Measurements from ENCODE around the gene SMIM14.
A peak's percentile ranks its signal among the peaks of the same experiment; 100 is the strongest.

The SMIM14 gene

DNA sequence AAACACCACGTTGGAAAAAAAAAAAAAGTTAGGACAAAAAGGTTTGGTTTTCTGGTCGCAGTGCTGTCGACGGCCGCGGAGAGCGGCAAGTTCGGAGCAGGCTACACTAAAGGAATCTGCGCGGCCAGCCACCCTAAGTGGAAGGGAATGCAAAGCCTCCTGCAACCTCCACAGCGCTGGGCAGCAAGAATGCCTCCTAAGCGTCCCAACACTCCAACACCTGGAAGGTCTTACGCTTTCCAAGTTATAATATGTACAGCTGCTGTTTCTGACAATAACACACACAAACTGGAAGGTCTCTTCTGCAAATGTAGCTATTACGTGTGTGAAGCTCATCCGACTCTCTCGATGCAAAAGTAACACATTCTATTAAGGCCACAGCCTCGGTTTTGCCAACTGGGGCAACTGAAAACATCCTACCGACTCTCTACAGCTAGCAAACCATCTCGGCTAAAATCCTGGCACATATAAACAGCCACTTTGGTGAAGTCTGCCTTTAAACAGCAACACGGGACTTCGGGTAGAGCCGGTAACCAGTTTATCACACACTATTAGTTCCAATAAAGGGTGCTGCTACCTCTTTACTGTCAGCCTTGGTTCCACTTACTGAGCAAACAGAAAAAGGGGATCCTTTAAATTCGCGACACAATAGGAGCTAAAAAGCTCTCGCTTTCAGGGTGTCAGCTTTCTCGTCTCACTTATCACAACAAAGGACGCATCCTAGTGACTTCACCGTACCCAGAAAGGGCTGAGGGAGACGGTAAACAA is 895 bp downstream of the SMIM14 start:
- DNase-seq (ENCODE audit: low spot score): peak; percentile 21
- TF ChIP-seq, protein P1, sequence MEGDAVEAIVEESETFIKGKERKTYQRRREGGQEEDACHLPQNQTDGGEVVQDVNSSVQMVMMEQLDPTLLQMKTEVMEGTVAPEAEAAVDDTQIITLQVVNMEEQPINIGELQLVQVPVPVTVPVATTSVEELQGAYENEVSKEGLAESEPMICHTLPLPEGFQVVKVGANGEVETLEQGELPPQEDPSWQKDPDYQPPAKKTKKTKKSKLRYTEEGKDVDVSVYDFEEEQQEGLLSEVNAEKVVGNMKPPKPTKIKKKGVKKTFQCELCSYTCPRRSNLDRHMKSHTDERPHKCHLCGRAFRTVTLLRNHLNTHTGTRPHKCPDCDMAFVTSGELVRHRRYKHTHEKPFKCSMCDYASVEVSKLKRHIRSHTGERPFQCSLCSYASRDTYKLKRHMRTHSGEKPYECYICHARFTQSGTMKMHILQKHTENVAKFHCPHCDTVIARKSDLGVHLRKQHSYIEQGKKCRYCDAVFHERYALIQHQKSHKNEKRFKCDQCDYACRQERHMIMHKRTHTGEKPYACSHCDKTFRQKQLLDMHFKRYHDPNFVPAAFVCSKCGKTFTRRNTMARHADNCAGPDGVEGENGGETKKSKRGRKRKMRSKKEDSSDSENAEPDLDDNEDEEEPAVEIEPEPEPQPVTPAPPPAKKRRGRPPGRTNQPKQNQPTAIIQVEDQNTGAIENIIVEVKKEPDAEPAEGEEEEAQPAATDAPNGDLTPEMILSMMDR (IDR thresholded peaks at IDR 0.05; ENCODE audit: extremely low read depth, missing control alignments): no peak

DNA sequence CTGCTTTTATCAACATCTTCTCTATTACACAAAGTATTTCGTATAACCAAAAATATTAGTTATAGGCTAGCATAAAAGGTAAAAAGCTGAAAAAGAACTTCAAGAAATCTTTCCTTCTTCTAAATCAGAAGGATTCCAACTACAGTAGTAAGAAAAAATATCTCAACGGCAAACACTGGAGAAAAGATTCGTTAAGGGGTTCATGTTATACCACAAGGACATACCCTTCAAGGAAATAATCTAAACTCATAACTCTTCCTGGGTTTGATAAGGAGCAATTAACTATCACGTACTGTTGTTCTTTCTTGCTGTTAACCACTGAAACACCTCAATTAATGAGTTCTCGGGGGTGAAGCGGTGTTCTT is 1.5 kb downstream of the SMIM14 start:
- DNase-seq (ENCODE audit: low spot score): no peak
- TF ChIP-seq, protein P1 (IDR thresholded peaks at IDR 0.05; ENCODE audit: extremely low read depth, missing control alignments): no peak

DNA sequence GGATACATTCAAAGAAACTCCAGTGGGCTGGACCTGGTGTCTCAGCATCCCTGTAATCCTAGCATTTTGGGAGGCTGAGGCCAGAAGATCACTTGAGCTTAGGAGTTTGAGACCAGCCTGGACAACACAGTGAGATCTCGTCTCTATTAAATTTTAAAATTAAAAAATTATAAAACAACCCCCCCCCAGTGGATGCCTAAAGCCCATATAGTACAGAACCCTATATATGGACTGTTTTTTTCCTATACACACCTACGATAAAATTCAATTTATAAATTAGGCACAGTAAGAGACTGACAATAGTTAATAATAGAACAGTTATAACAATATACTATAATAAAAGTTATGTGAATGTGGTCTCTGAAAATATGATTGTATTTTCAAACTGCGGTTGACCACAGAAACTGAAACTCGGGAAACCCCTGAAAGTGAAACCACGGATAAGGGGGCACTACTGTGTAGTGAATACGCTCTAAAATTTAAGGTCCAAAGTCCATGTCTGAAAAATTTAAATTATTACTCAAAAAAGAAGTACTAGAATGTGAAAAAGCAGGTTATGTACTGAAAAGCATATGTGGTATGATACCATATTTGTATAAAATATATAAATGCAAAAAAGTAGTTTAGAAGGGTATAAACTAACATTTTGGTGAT is 2.0 kb downstream of the SMIM14 start:
- TF ChIP-seq, protein P1 (IDR thresholded peaks at IDR 0.05; ENCODE audit: extremely low read depth, missing control alignments): no peak
- no peak for DNase-seq (ENCODE audit: low spot score)

DNA sequence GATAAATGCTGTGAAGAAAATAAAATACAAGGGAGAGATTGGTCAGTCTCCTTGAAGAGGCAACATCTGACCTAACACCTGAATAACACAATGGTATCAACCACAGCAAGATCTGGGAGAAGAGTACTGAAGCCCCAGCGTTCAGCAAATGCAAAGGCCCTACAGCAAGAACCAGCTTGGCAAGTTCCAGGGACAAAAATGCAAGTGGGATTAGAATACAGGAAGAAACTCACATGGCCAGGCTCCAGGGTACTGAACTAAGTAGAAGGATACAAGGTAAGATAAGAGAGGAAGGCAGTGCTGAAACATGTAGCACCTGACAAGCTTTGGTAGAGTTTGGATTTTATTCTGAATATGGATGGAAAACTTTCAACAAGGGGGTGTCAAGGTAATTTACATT is 3.6 kb downstream of the SMIM14 start:
- TF ChIP-seq, protein P1 (IDR thresholded peaks at IDR 0.05; ENCODE audit: extremely low read depth, missing control alignments): no peak
- DNase-seq (ENCODE audit: low spot score): no peak

DNA sequence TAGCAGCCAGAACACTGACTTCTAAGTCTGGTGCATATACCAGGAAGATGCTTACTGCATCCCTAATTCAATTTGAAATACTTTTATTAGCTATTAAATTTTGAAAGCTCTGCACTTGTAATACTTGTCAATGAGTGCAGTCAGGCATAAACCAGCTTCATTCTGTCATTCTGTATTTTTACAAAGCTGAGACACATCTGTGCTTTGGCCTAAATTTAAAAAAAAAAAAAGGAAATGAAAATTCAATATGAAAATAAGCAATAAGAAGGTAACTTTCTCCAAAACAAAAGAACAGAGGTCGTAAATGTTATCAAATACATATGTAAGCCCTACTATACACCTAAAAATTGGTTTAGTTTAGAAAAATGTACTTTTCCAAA is 7.0 kb downstream of the SMIM14 start:
- DNase-seq (ENCODE audit: low spot score): peak; percentile 45
- TF ChIP-seq, protein P1 (IDR thresholded peaks at IDR 0.05; ENCODE audit: extremely low read depth, missing control alignments): no peak

DNA sequence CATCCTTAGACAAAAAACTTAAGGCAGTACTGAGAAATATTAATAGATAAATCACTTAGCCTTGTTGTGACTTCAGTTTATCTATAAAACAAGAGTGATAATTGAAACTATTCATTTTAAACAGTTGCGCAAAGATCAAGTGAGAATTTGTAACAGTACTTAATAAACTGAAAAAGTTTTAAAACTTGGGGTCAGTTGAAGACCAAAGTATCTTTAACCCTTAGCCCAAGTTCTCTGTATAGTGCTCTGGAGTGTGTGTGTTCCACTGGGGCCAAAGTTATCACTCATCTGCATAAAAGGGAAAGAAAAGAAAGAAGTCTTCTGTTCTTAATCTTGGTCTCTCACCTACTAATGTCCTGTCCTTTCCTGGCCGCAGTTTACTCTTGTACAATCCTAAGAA is 11.3 kb downstream of the SMIM14 start:
- TF ChIP-seq, protein P1 (IDR thresholded peaks at IDR 0.05; ENCODE audit: extremely low read depth, missing control alignments): no peak

DNA sequence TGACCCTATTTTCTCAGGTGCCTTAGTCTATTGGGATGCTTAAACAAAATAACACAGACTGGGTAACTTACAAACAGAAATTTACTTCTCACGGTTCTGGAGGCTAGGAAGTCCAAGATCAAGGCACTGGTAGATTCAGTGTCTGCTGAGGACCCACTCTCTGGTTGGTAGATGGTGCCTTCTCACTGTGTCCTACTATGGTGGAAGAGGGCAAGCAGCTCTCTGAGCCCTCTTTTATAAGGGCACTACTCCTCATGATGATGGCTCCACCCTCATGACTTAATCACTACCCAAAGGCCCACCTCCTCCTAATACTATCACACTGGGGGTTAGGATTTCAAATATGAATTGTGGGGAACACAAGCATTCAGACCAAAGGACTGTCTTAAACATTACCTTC is 11.8 kb downstream of the SMIM14 start:
- DNase-seq (ENCODE audit: low spot score): no peak
- TF ChIP-seq, protein P1 (IDR thresholded peaks at IDR 0.05; ENCODE audit: extremely low read depth, missing control alignments): no peak

More for the DNA sequence above, 11.3 kb downstream of the SMIM14 start:
- DNase-seq (ENCODE audit: low spot score): no peak

All from GM20000 (cell line).